Hematopoietic multipotent progenitor cell treated with erythropoietin and hydrocortisone succinate and interleukin-3 and kit ligand, for 6 days (in vitro differentiated cells): ENCODE results near the gene RPS4Y1.

ENCODE experiments used
- DNase-seq: peaks from one replicate; pipeline ENCODE4 v3.0.0-alpha.2; 2015

The RPS4Y1 gene

GRCh38 chrY:2885880-2886279 is 44.5 kb downstream of the RPS4Y1 start:
- DNase-seq: no peak

- DNase-seq: peak; percentile 44
These were observed 46.0 kb downstream of the RPS4Y1 start for GRCh38 chrY:2887386-2887785.

GRCh38 chrY:2887955-2888354 is 46.6 kb downstream of the RPS4Y1 start:
- DNase-seq: no peak

- DNase-seq: no peak
These were observed 52.1 kb downstream of the RPS4Y1 start for GRCh38 chrY:2893471-2893870.

- no peak for DNase-seq
These were observed 54.6 kb downstream of the RPS4Y1 start for GRCh38 chrY:2896050-2896449.

- DNase-seq: no peak
These were observed 66.0 kb downstream of the RPS4Y1 start for GRCh38 chrY:2907356-2907755.

- DNase-seq: peak; percentile 70
These were observed 71.8 kb downstream of the RPS4Y1 start for GRCh38 chrY:2913066-2913815.
